Metanephros (tissue), 2 donors: ENCODE data around the gene AHSG. TPM values are rescaled to one million over a fixed set of nuclear protein-coding genes. Genes with fewer than 3 reads are reported as not detected.

Experiments
- small RNA-seq: library from RNA; depleted of rRNA; stranded (forward); fragments of <200 nt; gene quantifications from one replicate; pipeline ENCODE3, GENCODE V24; 2014; ENCODE audit warnings: low replicate concordance
- total RNA-seq: library from RNA; depleted of rRNA; stranded (reverse); fragments of >200 nt; gene quantifications from one replicate; pipeline ENCODE4 v1.2.3, GENCODE V29; 2014

The AHSG gene
- 1.3 TPM for total RNA-seq

GRCh38 chr3:186612721-186613636 is at the start of gene AHSG:
Gene AHSG (plus strand): TSS chr3:186613060. CDS start chr3:186613142, 82 bp downstream.

GRCh38 chr3:186567072-186567921 is 45.6 kb upstream of the AHSG start, which contains the start of gene TBCCD1:
Gene TBCCD1 (minus strand): TSS chr3:186567339. CDS start chr3:186564329, 3,010 bp downstream.

GRCh38 chr3:186570096-186570940 is 42.5 kb upstream of the AHSG start, which contains the start of gene DNAJB11:
Gene DNAJB11 (plus strand): TSS chr3:186570720. CDS start chr3:186570898, 178 bp downstream.

GRCh38 chr3:186639778-186640472 is 27.1 kb downstream of the AHSG start, which contains the start of gene FETUB:
Gene FETUB (plus strand): TSS chr3:186640399. CDS start chr3:186640461, 62 bp downstream.

GRCh38 chr3:186665625-186666188 is 52.8 kb downstream of the AHSG start, which contains the start of gene HRG:
Gene HRG (plus strand): TSS chr3:186666014. CDS start chr3:186666032, 18 bp downstream.

Small RNA genes within 50 kb of the gene (small RNA-seq; reads per million reads assigned to genes)
- not detected for gene RF00017

Other genes with a start within 250 kb of the AHSG start
- gene CRYGS, start 68.7 kb upstream of the AHSG start, total RNA-seq, result 2.9 TPM
- gene TBCCD1, start 45.7 kb upstream of the AHSG start, total RNA-seq, result 17.9 TPM
- gene DNAJB11, start 42.3 kb upstream of the AHSG start, total RNA-seq, result 32.3 TPM
- gene FETUB, start 27.3 kb downstream of the AHSG start, total RNA-seq, result not detected
- 0.88 TPM for gene HRG, start 53.0 kb downstream of the AHSG start, total RNA-seq
- 116 TPM for gene KNG1, start 104.3 kb downstream of the AHSG start, total RNA-seq
- gene EIF4A2, start 170.5 kb downstream of the AHSG start, total RNA-seq, result 609 TPM
- gene RFC4, start 193.4 kb downstream of the AHSG start, total RNA-seq, result 19.0 TPM
- 2.5 TPM for gene ADIPOQ, start 229.7 kb downstream of the AHSG start, total RNA-seq